Tibial artery (tissue), 4 donors: Measurements from ENCODE around the gene NPNT.

Experiments
- DNase-seq, 2 donors: peaks; one replicate each; pipeline ENCODE4 v3.0.0-alpha.2; 2019
- H3K27ac ChIP-seq, 2 donors: fragments of 200-600 bp; sonication (generic) in 1 of 2; 1 replicate in 1 of 2; 2 replicates in 1 of 2; pipeline ENCODE4 v1.5.1; 2018 to 2019; ENCODE audit warnings: mild to moderate bottlenecking in 1 of 2
- H3K27me3 ChIP-seq, 2 donors: fragments of 200-600 bp; sonication (generic) in 1 of 2; one replicate each; pipeline versions ENCODE4 v1.5.1 to v1.6.0; 2016 to 2019
- H3K36me3 ChIP-seq, 3 donors: fragments of 200-600 bp; sonication (generic) in 2 of 3; one replicate each; pipeline ENCODE4 v1.5.1; 2016 to 2019; ENCODE audit warnings: mild to moderate bottlenecking in 2 of 3
- H3K4me1 ChIP-seq, 4 donors: fragments of 200-600 bp; sonication (generic) in 2 of 4; 1 replicate in 3 of 4; 2 replicates in 1 of 4; pipeline ENCODE4 v1.5.1; 2016 to 2019
- H3K4me3 ChIP-seq, 2 donors: fragments of 200-600 bp; sonication (generic) in 1 of 2; 1 replicate in 1 of 2; 2 replicates in 1 of 2; pipeline ENCODE4 v1.5.1; 2018 to 2019; ENCODE audit warnings: mild to moderate bottlenecking in 2 of 2
- H3K9me3 ChIP-seq, 3 donors: fragments of 200-600 bp; sonication (generic) in 1 of 3; one replicate each; pipeline ENCODE4 v1.5.1; 2016 to 2019
- intact Hi-C: fragments of 100-400 bp; cut with DNase I; formaldehyde crosslinking; loops from one replicate; pipeline ENCODE4 v1.15.0; 2023; ENCODE audit warnings: low total_unique reads
- TF ChIP-seq, protein P1 (sequence below), 2 experiments: fragments of 200-600 bp in 1 of 2; fragments of 450-650 bp in 1 of 2; IDR thresholded peaks; one replicate each; pipeline ENCODE4 v1.5.1; 2017 to 2019; ENCODE audit warnings: antibody characterized with exemption in 2 of 2, mild to moderate bottlenecking in 1 of 2, moderate library complexity in 1 of 2

NPNT gene

DNA sequence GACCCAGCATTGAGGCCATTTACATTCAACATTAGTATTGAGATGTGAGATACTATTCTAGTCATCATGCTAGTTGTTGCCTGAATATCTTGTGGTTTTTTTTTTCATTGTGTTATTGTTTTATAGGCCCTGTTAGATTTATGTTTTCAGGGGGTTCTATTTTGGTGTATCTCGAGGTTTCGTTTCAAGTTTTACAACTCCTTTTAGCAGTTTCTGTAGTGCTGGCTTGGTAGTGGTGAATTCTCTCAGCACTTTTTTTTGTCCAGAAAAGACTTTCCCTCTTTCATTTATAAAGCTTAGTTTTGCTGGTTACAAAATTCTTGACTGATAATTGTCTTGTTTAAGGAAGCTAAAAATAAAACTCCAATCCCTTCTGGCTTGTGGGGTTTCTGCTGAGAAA lies 115.5 kb downstream of the NPNT start:
- H3K4me3 ChIP-seq: no peak overlapping the region
- no peaks in the 10 kb centered on the region for H3K4me1 ChIP-seq
- DNase-seq: no peak
- no peak overlapping the region for H3K27ac ChIP-seq
- intact Hi-C loops: no loop called here
- TF ChIP-seq, protein P1, sequence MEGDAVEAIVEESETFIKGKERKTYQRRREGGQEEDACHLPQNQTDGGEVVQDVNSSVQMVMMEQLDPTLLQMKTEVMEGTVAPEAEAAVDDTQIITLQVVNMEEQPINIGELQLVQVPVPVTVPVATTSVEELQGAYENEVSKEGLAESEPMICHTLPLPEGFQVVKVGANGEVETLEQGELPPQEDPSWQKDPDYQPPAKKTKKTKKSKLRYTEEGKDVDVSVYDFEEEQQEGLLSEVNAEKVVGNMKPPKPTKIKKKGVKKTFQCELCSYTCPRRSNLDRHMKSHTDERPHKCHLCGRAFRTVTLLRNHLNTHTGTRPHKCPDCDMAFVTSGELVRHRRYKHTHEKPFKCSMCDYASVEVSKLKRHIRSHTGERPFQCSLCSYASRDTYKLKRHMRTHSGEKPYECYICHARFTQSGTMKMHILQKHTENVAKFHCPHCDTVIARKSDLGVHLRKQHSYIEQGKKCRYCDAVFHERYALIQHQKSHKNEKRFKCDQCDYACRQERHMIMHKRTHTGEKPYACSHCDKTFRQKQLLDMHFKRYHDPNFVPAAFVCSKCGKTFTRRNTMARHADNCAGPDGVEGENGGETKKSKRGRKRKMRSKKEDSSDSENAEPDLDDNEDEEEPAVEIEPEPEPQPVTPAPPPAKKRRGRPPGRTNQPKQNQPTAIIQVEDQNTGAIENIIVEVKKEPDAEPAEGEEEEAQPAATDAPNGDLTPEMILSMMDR (IDR thresholded peaks at IDR 0.05): no peak
- H3K9me3 ChIP-seq: peaks cover 4 to 14% (median 13%) of the 10 kb centered on the region in 3 donors
- no peaks in the 10 kb centered on the region for H3K36me3 ChIP-seq
- no peaks in the 10 kb centered on the region for H3K27me3 ChIP-seq

GRCh38 chr4:106011387-106011786 lies 116.1 kb downstream of the NPNT start:
- no peak for DNase-seq
- H3K27me3 ChIP-seq: no peaks in the 10 kb centered on the region
- TF ChIP-seq, protein P1 (IDR thresholded peaks at IDR 0.05): no peak
- H3K36me3 ChIP-seq: no peaks in the 10 kb centered on the region
- H3K27ac ChIP-seq: no peak overlapping the region
- H3K4me3 ChIP-seq: no peak overlapping the region
- intact Hi-C loops: no loop called here
- H3K4me1 ChIP-seq: no peaks in the 10 kb centered on the region
- peaks cover 4 to 14% (median 13%) of the 10 kb centered on the region in 3 donors for H3K9me3 ChIP-seq

- Histone ChIP-seq H3K4me3 (no peak overlapping the region), H3K4me1 (no peaks in the 10 kb centered on the region), H3K27me3 (no peaks in the 10 kb centered on the region), H3K36me3 (no peaks in the 10 kb centered on the region), H3K9me3 (no peaks in the 10 kb centered on the region), H3K27ac (no peak overlapping the region)
- intact Hi-C loops: no loop called here
- no peak for DNase-seq
- TF ChIP-seq, protein P1 (IDR thresholded peaks at IDR 0.05): no peak
Observed at GRCh38 chr4:106017975-106018374, 122.7 kb downstream of the NPNT start.

GRCh38 chr4:106019771-106020170 lies 124.5 kb downstream of the NPNT start:
- TF ChIP-seq, protein P1 (IDR thresholded peaks at IDR 0.05): no peak
- Histone ChIP-seq H3K36me3 (no peaks in the 10 kb centered on the region), H3K4me1 (no peaks in the 10 kb centered on the region), H3K4me3 (no peak overlapping the region), H3K9me3 (no peaks in the 10 kb centered on the region), H3K27ac (no peak overlapping the region), H3K27me3 (no peaks in the 10 kb centered on the region)
- DNase-seq: no peak
- intact Hi-C loops: no loop called here
